Ovary (tissue), 9 donors: ENCODE measurements around the gene GPX6. TPM values are rescaled to one million over a fixed set of nuclear protein-coding genes. Genes with fewer than 3 reads are reported as not detected.
"Not testable (repeated sequence)": the region's sequence is repeated elsewhere in the genome, so short reads cannot be mapped to it uniquely, and the experiment has no call there.

Experiments used
- DNase-seq, 5 donors: peaks; one replicate each; pipeline ENCODE4 v3.0.0-alpha.2; 2019 to 2020
- H3K27ac ChIP-seq, 2 donors: fragments of 200-600 bp; one replicate each; pipeline versions ENCODE4 v1.5.1 to v1.8.0; 2019 to 2022
- H3K27me3 ChIP-seq: fragments of 200-600 bp; one replicate; pipeline ENCODE4 v1.8.0; 2022
- H3K36me3 ChIP-seq: fragments of 200-600 bp; sonication (generic); one replicate; pipeline ENCODE4 v1.5.1; 2019
- H3K4me1 ChIP-seq: one replicate; pipeline ENCODE4 v1.8.1; 2013; ENCODE audit warnings: mild to moderate bottlenecking, moderate library complexity; ENCODE audit not compliant: insufficient read depth
- H3K4me3 ChIP-seq: fragments of 200-600 bp; sonication (generic); one replicate; pipeline ENCODE4 v1.5.1; 2017
- H3K9me3 ChIP-seq, 2 donors: fragments of 200-600 bp in 1 of 2; sonication (generic) in 1 of 2; one replicate each; pipeline versions ENCODE4 v1.5.1 to v1.8.1; 2013 to 2019; ENCODE audit warnings: mild to moderate bottlenecking in 1 of 2, moderate library complexity in 1 of 2
- CTCF ChIP-seq, 3 donors: fragments of 450-650 bp in 2 of 3; fragments of 200-600 bp in 1 of 3; IDR thresholded peaks; one replicate each; pipeline versions ENCODE4 v1.5.1 to v1.8.0; 2016 to 2022; ENCODE audit warnings: antibody characterized with exemption in 3 of 3, mild to moderate bottlenecking in 1 of 3
- EP300 ChIP-seq: sonication (generic); formaldehyde crosslinking; IDR thresholded peaks from one replicate; pipeline ENCODE4 v1.6.1; 2017; ENCODE audit warnings: antibody characterized with exemption
- POLR2A ChIP-seq: fragments of 450-650 bp; IDR thresholded peaks from one replicate; pipeline ENCODE4 v1.6.1; 2017; ENCODE audit warnings: antibody characterized with exemption, mild to moderate bottlenecking, moderate library complexity
- WGBS, 3 donors: extraction: QIAGEN DNeasy Blood & Tissue Kit in 1 of 3; methylation state at CpG; one replicate each; pipeline versions ENCODE4 v1.1.5 to v1.1.7; 2013 to 2017; 5-methylcytosine and 5-hydroxymethylcytosine counted together
- intact Hi-C, 4 donors: fragments of 100-400 bp; cut with DNase I; formaldehyde crosslinking; loops; one replicate each; pipeline versions ENCODE4 v1.11.0 to v1.15.1; 2022 to 2023
- polyA plus RNA-seq, 2 donors: library from polyadenylated mRNA; stranded (reverse); fragments of 200-250 nt in 1 of 2; fragments of 350-450 nt in 1 of 2; fragmentation: Illumina TruSeq in 1 of 2; extraction: RNeasy Lipid Tissue Mini Kit (QIAGEN cat#74804) in 1 of 2; gene quantifications; one replicate each; pipeline ENCODE4 v1.2.3, GENCODE V29; 2013 to 2014
- total RNA-seq, 7 donors: library from RNA; depleted of rRNA in 2 of 7; stranded (reverse); fragments of >200 nt in 2 of 7; fragmentation: NEBNext Ultra II Directional in 3 of 7; extraction: Animal tissue kit (Norgen Biotek cat#: 25700) in 3 of 7; gene quantifications; one replicate each; pipeline versions ENCODE4 v1.1.0 to v1.2.4, GENCODE V29; 2016 to 2023
- donor health status: DM: no; HTN: no; CAD: no; lungs with moderate emphysema.
- donor health status: DM: no; HTN: no; CAD: no.
- donor health status: Bipolar disorder and iron deficiency.
- donor health status: DM: yes; HTN: yes; CAD: no.
- donor health status: DM: no; HTN: no; CAD: no.
- donor health status: DM: yes; HTN: yes; CAD: no.

GPX6 gene
- total and polyA plus RNA-seq, 9 donors, result not detected

- TF ChIP-seq EP300 (no peak), CTCF (IDR thresholded peaks at IDR 0.05) (no peak), POLR2A (no peak)
- H3K4me3 ChIP-seq, result no peak overlapping the region
- H3K4me1 ChIP-seq, result no peaks in the 10 kb centered on the region
- no peak overlapping the region for H3K27ac ChIP-seq
- no peak for DNase-seq
- H3K36me3 ChIP-seq, result no peaks in the 10 kb centered on the region
- H3K27me3 ChIP-seq, result no peaks in the 10 kb centered on the region
- peaks cover 0 to 3% of the 10 kb centered on the region in 2 donors for H3K9me3 ChIP-seq
- intact Hi-C loops, result no loop called here
- WGBS, 3 donors, result 20 to 21% (median 20%) methylated on average over 25 of the region's 25 CpGs
Observed at GRCh38 chr6:28553986-28554881, 38.6 kb upstream of the GPX6 start.

GRCh38 chr6:28553384-28553985, 37.9 kb upstream of the GPX6 start:
- Histone ChIP-seq H3K36me3 (no peaks in the 10 kb centered on the region), H3K4me1 (no peaks in the 10 kb centered on the region), H3K27ac (no peak overlapping the region), H3K4me3 (no peak overlapping the region), H3K9me3 (peaks cover 0 to 3% of the 10 kb centered on the region in 2 donors), H3K27me3 (no peaks in the 10 kb centered on the region)
- WGBS, 3 donors, result 35 to 42% (median 38%) methylated on average over 8 of the region's 8 CpGs
- DNase-seq, result no peak
- intact Hi-C loops, result no loop called here
- TF ChIP-seq EP300 (no peak), CTCF (IDR thresholded peaks at IDR 0.05) (no peak), POLR2A (no peak)

- intact Hi-C loops, result no loop called here
- H3K4me1 ChIP-seq, result no peaks in the 10 kb centered on the region
- H3K4me3 ChIP-seq, result no peak overlapping the region
- peaks cover 0 to 3% of the 10 kb centered on the region in 2 donors for H3K9me3 ChIP-seq
- H3K27ac ChIP-seq, result no peak overlapping the region
- no peaks in the 10 kb centered on the region for H3K36me3 ChIP-seq
- no peaks in the 10 kb centered on the region for H3K27me3 ChIP-seq
- WGBS, 3 donors, result 61 to 77% (median 62%) methylated on average over 4 of the region's 4 CpGs
- no peak for TF ChIP-seq CTCF (IDR thresholded peaks at IDR 0.05)
- TF ChIP-seq POLR2A, result no peak
- no peak for TF ChIP-seq EP300
- DNase-seq, result no peak
Observed at GRCh38 chr6:28551891-28552666, 36.5 kb upstream of the GPX6 start.

GRCh38 chr6:28547003-28547402, 31.4 kb upstream of the GPX6 start:
- H3K36me3 ChIP-seq, H3K27me3 ChIP-seq, H3K27ac ChIP-seq, intact Hi-C loops, H3K4me1 ChIP-seq, H3K9me3 ChIP-seq, DNase-seq, H3K4me3 ChIP-seq: not testable (repeated sequence)
- 83 to 94% (median 85%) methylated on average over 3 of the region's 3 CpGs for WGBS, 3 donors
